ENCODE measurements around the gene NTN1. TPM values are rescaled to one million over a fixed set of nuclear protein-coding genes. Genes with fewer than 3 reads are reported as not detected.

NTN1 gene
- total RNA-seq, 1 experiment from 2014 or later, result 17.7 TPM

GRCh38 chr17:9229160-9229825 is 208.0 kb downstream of the NTN1 start:
- no peak for TF ChIP-seq CTCF (conservative IDR thresholded peaks at IDR 0.05)
- TF ChIP-seq EZH2 (IDR thresholded peaks at IDR 0.05; ENCODE audit: low read depth), result no peak
- intact Hi-C loops (cut with micrococcal nuclease; ENCODE audit: unreplicated experiment), result no loop called here
- no peak for DNase-seq
- Histone ChIP-seq H3K36me3 (ENCODE audit: low read depth) (no peaks in the 10 kb centered on the region), H3K4me3 (no peak overlapping the region), H3K4me2 (no peak overlapping the region), H3K9me2 (ENCODE audit: insufficient read depth) (no peaks in the 10 kb centered on the region), H3K79me2 (ENCODE audit: low read depth) (no peaks in the 10 kb centered on the region), H2AFZ (no peak overlapping the region), H3K27me3 (ENCODE audit: insufficient read depth, low read depth) (no peaks in the 10 kb centered on the region), H3K27ac (no peak overlapping the region), H4K20me1 (ENCODE audit: insufficient read depth) (no peaks in the 10 kb centered on the region), H3K4me1 (replicated peaks; ENCODE audit: insufficient read depth) (no peaks in the 10 kb centered on the region), H3K9me3 (ENCODE audit: insufficient read depth, low read depth) (no peaks in the 10 kb centered on the region), H3F3A (ENCODE audit: insufficient read depth, low read depth) (no peaks in the 10 kb centered on the region)
- CTCF ChIA-PET, result no interaction called here
- POLR2A ChIA-PET (ENCODE audit: unreplicated experiment), result no interaction called here
- no TSS peak for BruUV-seq (replicated peaks)

- intact Hi-C loops (cut with micrococcal nuclease; ENCODE audit: unreplicated experiment), result no loop called here
- Histone ChIP-seq H3K4me1 (replicated peaks; ENCODE audit: insufficient read depth) (no peaks in the 10 kb centered on the region), H2AFZ (no peak overlapping the region), H3K9me3 (ENCODE audit: insufficient read depth, low read depth) (no peaks in the 10 kb centered on the region), H4K20me1 (ENCODE audit: insufficient read depth) (no peaks in the 10 kb centered on the region), H3F3A (ENCODE audit: insufficient read depth, low read depth) (no peaks in the 10 kb centered on the region), H3K36me3 (ENCODE audit: low read depth) (no peaks in the 10 kb centered on the region), H3K4me2 (no peak overlapping the region), H3K9me2 (ENCODE audit: insufficient read depth) (no peaks in the 10 kb centered on the region), H3K4me3 (no peak overlapping the region), H3K79me2 (ENCODE audit: low read depth) (no peaks in the 10 kb centered on the region), H3K27me3 (ENCODE audit: insufficient read depth, low read depth) (no peaks in the 10 kb centered on the region), H3K27ac (no peak overlapping the region)
- TF ChIP-seq EZH2 (IDR thresholded peaks at IDR 0.05; ENCODE audit: low read depth) (no peak), CTCF (conservative IDR thresholded peaks at IDR 0.05) (no peak)
- no TSS peak for BruUV-seq (replicated peaks)
- POLR2A ChIA-PET (ENCODE audit: unreplicated experiment), result no interaction called here
- no peak for DNase-seq
- CTCF ChIA-PET, result no interaction called here
These were observed 208.5 kb downstream of the NTN1 start for GRCh38 chr17:9229826-9230201.

- Histone ChIP-seq H4K20me1 (ENCODE audit: insufficient read depth) (no peaks in the 10 kb centered on the region), H3K27me3 (ENCODE audit: insufficient read depth, low read depth) (no peaks in the 10 kb centered on the region), H3K4me3 (no peak overlapping the region), H3K9me3 (ENCODE audit: insufficient read depth, low read depth) (no peaks in the 10 kb centered on the region), H3K36me3 (ENCODE audit: low read depth) (no peaks in the 10 kb centered on the region), H3F3A (ENCODE audit: insufficient read depth, low read depth) (no peaks in the 10 kb centered on the region), H3K79me2 (ENCODE audit: low read depth) (no peaks in the 10 kb centered on the region), H3K27ac (no peak overlapping the region), H3K4me2 (no peak overlapping the region), H3K9me2 (ENCODE audit: insufficient read depth) (no peaks in the 10 kb centered on the region), H3K4me1 (replicated peaks; ENCODE audit: insufficient read depth) (no peaks in the 10 kb centered on the region), H2AFZ (no peak overlapping the region)
- ChIA-PET CTCF (interaction anchor here (0.6 kb wide), 1 partner anchor 389 kb away, joined by 8 read pairs; no protein-coding TSS in a partner anchor), POLR2A (ENCODE audit: unreplicated experiment) (interaction anchor here (0.7 kb wide), 1 partner anchor 292 kb away, joined by 9 read pairs; no protein-coding TSS in a partner anchor)
- intact Hi-C loops (cut with micrococcal nuclease; ENCODE audit: unreplicated experiment), result no loop called here
- DNase-seq, result no peak
- no TSS peak for BruUV-seq (replicated peaks)
- TF ChIP-seq EZH2 (IDR thresholded peaks at IDR 0.05; ENCODE audit: low read depth) (no peak), CTCF (conservative IDR thresholded peaks at IDR 0.05) (no peak)
These were observed 209.0 kb downstream of the NTN1 start for GRCh38 chr17:9230346-9230745.

Measured in PC-9 (cell line).